Neural progenitor cell (in vitro differentiated cells): ENCODE data around the gene CAMKMT. TPM values are rescaled to one million over a fixed set of nuclear protein-coding genes. Genes with fewer than 3 reads are reported as not detected.

ENCODE experiments used
- DNase-seq: peaks from one replicate; pipeline ENCODE4 v3.0.0-alpha.2; 2016; ENCODE audit warnings: low spot score
- H2AFZ ChIP-seq: fragments of 200-600 bp; sonication (generic); replicated peaks from 2 replicates; pipeline ENCODE4 v1.6.1; 2016; ENCODE audit warnings: antibody characterized with exemption
- H3F3A ChIP-seq: fragments of 200-600 bp; sonication (generic); 2 replicates; pipeline ENCODE4 v1.6.1; 2016; ENCODE audit warnings: antibody characterized with exemption, low read depth
- H3K27ac ChIP-seq: fragments of 200-600 bp; sonication (generic); 2 replicates; pipeline ENCODE4 v1.5.1; 2016; ENCODE audit warnings: mild to moderate bottlenecking
- H3K27me3 ChIP-seq: fragments of 200-600 bp; sonication (generic); 2 replicates; pipeline ENCODE4 v1.6.1; 2016; ENCODE audit warnings: mild to moderate bottlenecking, moderate library complexity
- H3K36me3 ChIP-seq: fragments of 200-600 bp; sonication (generic); 2 replicates; pipeline ENCODE4 v1.5.1; 2016
- H3K4me1 ChIP-seq: fragments of 200-600 bp; sonication (generic); 2 replicates; pipeline ENCODE4 v1.6.1; 2016; ENCODE audit warnings: mixed run types
- H3K4me2 ChIP-seq: fragments of 200-600 bp; sonication (generic); 2 replicates; pipeline ENCODE4 v1.6.1; 2016
- H3K4me3 ChIP-seq: fragments of 200-600 bp; sonication (generic); 2 replicates; pipeline ENCODE4 v1.5.1; 2016
- H3K79me2 ChIP-seq: fragments of 200-600 bp; sonication (generic); 2 replicates; pipeline ENCODE4 v1.6.1; 2016; ENCODE audit warnings: low read depth
- H3K9ac ChIP-seq: fragments of 200-600 bp; sonication (generic); 2 replicates; pipeline ENCODE4 v1.6.1; 2016
- H3K9me3 ChIP-seq: fragments of 200-600 bp; sonication (generic); 2 replicates; pipeline ENCODE4 v1.5.1; 2016; ENCODE audit warnings: low read depth
- H4K20me1 ChIP-seq: fragments of 200-600 bp; sonication (generic); 2 replicates; pipeline ENCODE4 v1.6.1; 2016; ENCODE audit warnings: low read depth
- H3K27ac Mint-ChIP-seq: 3 replicates; pipeline ENCODE4 v1.8.0; 2021; ENCODE audit warnings: mixed read lengths
- H3K27me3 Mint-ChIP-seq: 2 replicates; pipeline ENCODE4 v1.8.0; 2022; ENCODE audit warnings: low read depth, mild to moderate bottlenecking, inconsistent platforms, moderate library complexity, mixed read lengths; ENCODE audit not compliant: insufficient read depth
- H3K36me3 Mint-ChIP-seq: 3 replicates; pipeline ENCODE4 v1.8.0; 2021; ENCODE audit warnings: mixed read lengths
- H3K4me1 Mint-ChIP-seq: 3 replicates; pipeline ENCODE4 v1.8.0; 2021; ENCODE audit warnings: mixed read lengths
- H3K4me3 Mint-ChIP-seq: 3 replicates; pipeline ENCODE4 v1.8.0; 2021; ENCODE audit warnings: mild to moderate bottlenecking, moderate library complexity, mixed read lengths
- H3K9me3 Mint-ChIP-seq: 3 replicates; pipeline ENCODE4 v1.8.0; 2020; ENCODE audit warnings: mixed read lengths
- EZH2 ChIP-seq: fragments of 200-600 bp; sonication (generic); IDR thresholded peaks from 2 replicates; pipeline ENCODE4 v1.6.1; 2017; ENCODE audit warnings: antibody characterized with exemption, mild to moderate bottlenecking, moderate library complexity
- EZH2phosphoT487 ChIP-seq: fragments of 200-600 bp; sonication (generic); IDR thresholded peaks from 2 replicates; pipeline ENCODE4 v1.6.1; 2017; ENCODE audit warnings: antibody characterized with exemption
- total RNA-seq: library from RNA; depleted of rRNA; stranded (reverse); fragments of >200 nt; gene quantifications from 2 replicates; pipeline ENCODE4 v1.2.3, GENCODE V29; 2015; ENCODE audit warnings: low replicate concordance
- TF ChIP-seq, protein P1 (sequence below): fragments of 200-600 bp; sonication (generic); IDR thresholded peaks from 2 replicates; pipeline ENCODE4 v1.5.1; 2017; ENCODE audit warnings: antibody characterized with exemption, mild to moderate bottlenecking

Gene CAMKMT
- 27.4 and 28.5 TPM in 2 replicates for total RNA-seq

DNA sequence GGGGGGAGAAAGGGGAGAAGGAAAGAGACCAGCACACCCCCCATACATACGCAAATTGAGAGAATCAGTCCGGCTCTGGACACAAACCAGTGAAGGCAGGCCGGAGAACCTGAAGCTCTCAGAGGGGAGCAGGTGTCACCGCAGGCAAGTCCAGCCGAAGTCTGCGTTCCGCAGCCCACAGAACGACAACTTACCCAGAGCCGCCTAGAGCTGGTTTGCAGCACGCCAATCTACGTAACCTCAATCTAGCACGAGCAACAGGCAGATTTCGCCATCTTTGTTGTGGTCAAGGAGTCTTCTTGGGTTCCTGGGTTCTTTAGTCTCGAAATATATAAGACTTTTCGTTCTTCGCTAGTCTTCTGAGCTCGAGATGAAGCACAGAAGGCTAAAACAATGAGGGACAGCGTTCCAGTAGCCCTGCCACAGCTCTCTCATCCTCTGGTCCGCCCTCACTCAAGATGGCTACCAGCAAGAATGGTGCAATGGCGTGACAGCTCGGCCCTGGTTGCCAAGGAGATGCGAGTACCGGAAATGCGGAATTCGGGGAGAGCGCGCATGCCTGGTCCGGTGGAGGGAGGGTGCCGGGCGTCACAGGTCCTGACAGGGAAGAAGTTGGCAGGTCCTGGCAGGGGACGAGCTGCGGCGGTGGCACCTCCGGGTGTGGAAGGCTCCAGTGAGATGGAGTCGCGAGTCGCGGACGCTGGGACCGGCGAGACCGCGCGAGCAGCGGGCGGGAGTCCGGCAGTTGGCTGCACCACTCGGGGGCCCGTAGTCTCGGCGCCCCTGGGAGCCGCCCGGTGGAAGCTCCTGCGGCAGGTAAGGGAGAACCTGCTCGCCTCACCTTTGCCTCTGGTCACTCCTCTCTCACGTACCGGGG is at the start of gene CAMKMT, which contains the start of gene PREPL:
Gene CAMKMT, plus strand, starts transcription at position 618 of the 877 bp plus-strand sequence.
Gene PREPL, minus strand, starts transcription at position 165 of the 877 bp plus-strand sequence. CDS start 15,152 bp downstream, outside the sequence.
- H3K9me3 Mint-ChIP-seq, result no peaks in the 10 kb centered on the region
- peak within 1 kb of the TSS; percentile 98 for H3K4me3 Mint-ChIP-seq
- TF ChIP-seq EZH2phosphoT487 (no peak), EZH2 (no peak)
- TF ChIP-seq, protein P1, sequence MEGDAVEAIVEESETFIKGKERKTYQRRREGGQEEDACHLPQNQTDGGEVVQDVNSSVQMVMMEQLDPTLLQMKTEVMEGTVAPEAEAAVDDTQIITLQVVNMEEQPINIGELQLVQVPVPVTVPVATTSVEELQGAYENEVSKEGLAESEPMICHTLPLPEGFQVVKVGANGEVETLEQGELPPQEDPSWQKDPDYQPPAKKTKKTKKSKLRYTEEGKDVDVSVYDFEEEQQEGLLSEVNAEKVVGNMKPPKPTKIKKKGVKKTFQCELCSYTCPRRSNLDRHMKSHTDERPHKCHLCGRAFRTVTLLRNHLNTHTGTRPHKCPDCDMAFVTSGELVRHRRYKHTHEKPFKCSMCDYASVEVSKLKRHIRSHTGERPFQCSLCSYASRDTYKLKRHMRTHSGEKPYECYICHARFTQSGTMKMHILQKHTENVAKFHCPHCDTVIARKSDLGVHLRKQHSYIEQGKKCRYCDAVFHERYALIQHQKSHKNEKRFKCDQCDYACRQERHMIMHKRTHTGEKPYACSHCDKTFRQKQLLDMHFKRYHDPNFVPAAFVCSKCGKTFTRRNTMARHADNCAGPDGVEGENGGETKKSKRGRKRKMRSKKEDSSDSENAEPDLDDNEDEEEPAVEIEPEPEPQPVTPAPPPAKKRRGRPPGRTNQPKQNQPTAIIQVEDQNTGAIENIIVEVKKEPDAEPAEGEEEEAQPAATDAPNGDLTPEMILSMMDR, result no peak
- H3K27me3 ChIP-seq, result no peaks in the 10 kb centered on the region
- peak within 1 kb of the TSS; percentile 80 for H3K4me3 ChIP-seq
- no peaks in the 10 kb centered on the region for H3K27me3 Mint-ChIP-seq
- H3K27ac Mint-ChIP-seq, result peak within 1 kb of the TSS; percentile 100
- H3K36me3 Mint-ChIP-seq, result no peaks in the 10 kb centered on the region
- peak; percentile 99 for DNase-seq
- no peaks in the 10 kb centered on the region for H3K9me3 ChIP-seq
- H3K79me2 ChIP-seq, result peaks cover 88% of the 10 kb centered on the region
- H3K36me3 ChIP-seq, result no peaks in the 10 kb centered on the region
- H3K4me1 ChIP-seq, result peaks cover 16% of the 10 kb centered on the region
- H2AFZ ChIP-seq, result peak within 1 kb of the TSS; percentile 96
- peaks cover 16% of the 10 kb centered on the region for H3F3A ChIP-seq
- H4K20me1 ChIP-seq, result no peaks in the 10 kb centered on the region
- peak within 1 kb of the TSS; percentile 98 for H3K4me2 ChIP-seq
- H3K9ac ChIP-seq, result peak within 1 kb of the TSS; percentile 88
- H3K27ac ChIP-seq, result peak within 1 kb of the TSS; percentile 97
- H3K4me1 Mint-ChIP-seq, result peaks cover 19% of the 10 kb centered on the region

DNA sequence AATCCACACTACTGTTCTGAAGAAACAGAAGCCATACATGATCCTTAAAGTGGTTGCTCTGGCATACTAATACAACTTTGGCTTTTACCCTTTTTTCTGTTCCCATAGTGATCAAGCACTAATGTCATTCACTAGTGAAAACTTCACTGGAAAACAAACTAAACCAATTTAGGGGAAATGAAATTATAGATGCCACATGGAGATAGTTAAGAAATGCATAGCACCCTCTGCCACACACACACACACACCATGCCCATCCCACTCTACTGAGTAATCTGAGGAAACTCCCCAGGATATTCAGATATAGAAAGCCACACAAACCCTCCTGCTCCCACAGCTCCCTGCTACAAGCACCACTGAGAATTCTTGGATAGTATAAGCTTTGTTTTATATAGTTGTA is 47.4 kb upstream of the CAMKMT start:
- Histone ChIP-seq H3K27me3 (no peaks in the 10 kb centered on the region), H3K79me2 (no peaks in the 10 kb centered on the region), H3F3A (peaks cover 5% of the 10 kb centered on the region), H4K20me1 (no peaks in the 10 kb centered on the region), H3K27ac (no peak overlapping the region), H3K4me2 (no peak overlapping the region), H2AFZ (no peak overlapping the region), H3K4me3 (no peak overlapping the region), H3K4me1 (peaks cover 5% of the 10 kb centered on the region), H3K9me3 (peaks cover 20% of the 10 kb centered on the region), H3K36me3 (peaks cover 14% of the 10 kb centered on the region), H3K9ac (no peak overlapping the region)
- H3K4me1 Mint-ChIP-seq, result no peaks in the 10 kb centered on the region
- H3K4me3 Mint-ChIP-seq, result no peak overlapping the region
- peaks cover 4% of the 10 kb centered on the region for H3K27me3 Mint-ChIP-seq
- peaks cover 17% of the 10 kb centered on the region for H3K9me3 Mint-ChIP-seq
- peaks cover 51% of the 10 kb centered on the region for H3K36me3 Mint-ChIP-seq
- TF ChIP-seq EZH2phosphoT487 (no peak), EZH2 (no peak)
- TF ChIP-seq, protein P1, result no peak
- DNase-seq, result no peak
- no peak overlapping the region for H3K27ac Mint-ChIP-seq

DNA sequence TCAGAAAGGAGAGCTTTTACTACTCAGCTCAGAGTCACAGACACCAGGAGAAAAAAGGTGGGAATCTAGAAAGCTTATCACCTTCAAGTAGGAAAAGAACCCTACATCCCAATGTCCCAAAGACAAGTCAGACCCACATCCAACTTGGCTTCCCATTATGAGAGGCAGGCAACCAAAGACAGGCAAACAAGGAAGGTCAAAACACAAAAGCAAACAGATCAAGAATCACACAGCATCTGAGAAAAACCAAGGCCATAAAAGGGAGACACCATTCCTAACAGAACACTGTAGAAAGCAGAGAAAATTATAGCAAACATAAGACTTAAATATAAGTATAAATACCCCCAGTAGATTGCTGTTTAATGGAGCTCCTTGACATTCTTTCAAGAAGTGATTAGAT is 45.8 kb upstream of the CAMKMT start:
- Histone ChIP-seq H3K79me2 (no peaks in the 10 kb centered on the region), H3K4me3 (no peak overlapping the region), H3K9me3 (peaks cover 4% of the 10 kb centered on the region), H3K9ac (no peak overlapping the region), H3K4me1 (peaks cover 5% of the 10 kb centered on the region), H2AFZ (no peak overlapping the region), H3K27ac (no peak overlapping the region), H3K27me3 (no peaks in the 10 kb centered on the region), H3K36me3 (peaks cover 14% of the 10 kb centered on the region), H3K4me2 (no peak overlapping the region), H3F3A (no peaks in the 10 kb centered on the region), H4K20me1 (no peaks in the 10 kb centered on the region)
- Mint-ChIP-seq H3K27ac (no peak overlapping the region), H3K4me3 (no peak overlapping the region), H3K9me3 (peaks cover 8% of the 10 kb centered on the region), H3K4me1 (no peaks in the 10 kb centered on the region), H3K36me3 (peaks cover 48% of the 10 kb centered on the region), H3K27me3 (no peaks in the 10 kb centered on the region)
- no peak for DNase-seq
- TF ChIP-seq, protein P1, result no peak
- TF ChIP-seq EZH2phosphoT487, result no peak
- TF ChIP-seq EZH2, result no peak
